Left lung (tissue), 10 donors: Measurements from ENCODE around the gene BLVRB. TPM values are rescaled to one million over a fixed set of nuclear protein-coding genes. Genes with fewer than 3 reads are reported as not detected.
"Not testable (repeated sequence)": the region's sequence is repeated elsewhere in the genome, so short reads cannot be mapped to it uniquely, and the experiment has no call there.

ENCODE experiments used
- ATAC-seq: fragments of 200-7000 bp; cut with Tn5 transposase; one replicate; pipeline ENCODE4 v1.9.1; 2020; ENCODE audit warnings: moderate library complexity
- DNase-seq, 4 donors: peaks; one replicate each; pipeline ENCODE4 v3.0.0-alpha.2; 2013 to 2020
- H3K27ac ChIP-seq, 2 donors: fragments of 200-600 bp; sonication (generic) in 1 of 2; one replicate each; pipeline versions ENCODE4 v1.5.0 to v1.8.0; 2020 to 2021
- H3K27me3 ChIP-seq, 2 donors: fragments of 200-600 bp; sonication (generic) in 1 of 2; one replicate each; pipeline versions ENCODE4 v1.5.0 to v1.8.0; 2020 to 2021
- H3K36me3 ChIP-seq, 2 donors: fragments of 200-600 bp; sonication (generic) in 1 of 2; one replicate each; pipeline versions ENCODE4 v1.5.0 to v1.8.0; 2020 to 2021
- H3K4me1 ChIP-seq, 2 donors: fragments of 200-600 bp; one replicate each; pipeline ENCODE4 v1.8.0; 2021
- H3K4me3 ChIP-seq, 2 donors: fragments of 200-600 bp; sonication (generic) in 1 of 2; one replicate each; pipeline versions ENCODE4 v1.5.0 to v1.8.0; 2020 to 2021; ENCODE audit warnings: mild to moderate bottlenecking in 1 of 2
- H3K9me3 ChIP-seq, 2 donors: fragments of 200-600 bp; sonication (generic) in 1 of 2; one replicate each; pipeline versions ENCODE4 v1.5.0 to v1.8.0; 2020 to 2021
- intact Hi-C, 2 donors: fragments of 100-400 bp; cut with DNase I; formaldehyde crosslinking; loops; one replicate each; pipeline versions ENCODE4 v1.11.2 to v1.14.2; 2022
- polyA plus RNA-seq, 6 donors: library from polyadenylated mRNA; unstranded; fragments of 120-200 nt; gene quantifications; one replicate each; pipeline ENCODE4 v1.2.1, GENCODE V29; 2013; ENCODE audit not compliant: insufficient read length in 6 of 6
- total RNA-seq, 2 donors: library from RNA; stranded (reverse); fragmentation: NEBNext Ultra II Directional; extraction: Animal tissue kit (Norgen Biotek cat#: 25700); gene quantifications; one replicate each; pipeline ENCODE4 v1.2.1, GENCODE V29; 2021
- TF ChIP-seq, protein P1 (sequence below), 2 donors: fragments of 200-600 bp; sonication (generic) in 1 of 2; IDR thresholded peaks; one replicate each; pipeline versions ENCODE4 v1.5.0 to v1.8.0; 2021; ENCODE audit warnings: antibody characterized with exemption in 2 of 2
- donor health status: DM: no; HTN: yes; CAD: no.
- donor health status: DM: no; HTN: no; CAD: no.

Gene BLVRB
- total and polyA plus RNA-seq, 8 donors: 45.1 to 192 (median 62.0) TPM

DNA sequence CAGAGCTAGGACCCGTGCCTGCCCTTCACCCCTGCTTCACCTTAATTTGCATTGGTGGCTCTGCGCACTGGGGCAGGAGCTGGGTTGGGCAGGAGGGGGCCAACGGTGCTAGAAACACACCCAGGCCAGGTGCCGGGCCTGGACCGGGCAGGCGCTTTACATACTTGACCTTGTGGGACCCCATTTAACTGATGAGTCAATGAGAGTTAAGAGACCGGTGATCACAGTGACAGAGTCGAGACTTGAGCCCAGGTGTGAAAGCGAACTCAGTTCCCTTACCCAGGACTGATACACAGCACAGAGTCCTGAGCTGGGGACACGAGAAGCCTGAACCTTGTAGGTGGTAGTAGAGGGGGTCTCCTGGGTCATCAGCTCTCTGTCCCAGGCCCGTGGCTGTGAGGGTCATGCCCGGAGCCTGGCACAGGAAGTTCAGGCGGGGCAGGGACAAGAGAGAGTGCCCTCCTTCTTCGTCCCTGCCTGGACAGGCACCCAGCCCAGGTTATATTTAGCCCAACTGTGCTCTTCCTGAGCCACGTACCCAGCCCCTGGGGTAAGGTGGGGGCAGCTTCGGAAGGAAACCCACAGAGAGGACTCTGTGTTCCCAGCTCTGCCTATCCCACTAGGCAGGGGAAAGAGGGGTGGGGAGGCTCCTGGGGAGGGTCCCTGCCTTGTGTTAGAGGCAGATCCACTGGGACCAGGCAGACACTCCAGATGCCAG, 54.3 kb downstream of the BLVRB start:
- TF ChIP-seq, protein P1, sequence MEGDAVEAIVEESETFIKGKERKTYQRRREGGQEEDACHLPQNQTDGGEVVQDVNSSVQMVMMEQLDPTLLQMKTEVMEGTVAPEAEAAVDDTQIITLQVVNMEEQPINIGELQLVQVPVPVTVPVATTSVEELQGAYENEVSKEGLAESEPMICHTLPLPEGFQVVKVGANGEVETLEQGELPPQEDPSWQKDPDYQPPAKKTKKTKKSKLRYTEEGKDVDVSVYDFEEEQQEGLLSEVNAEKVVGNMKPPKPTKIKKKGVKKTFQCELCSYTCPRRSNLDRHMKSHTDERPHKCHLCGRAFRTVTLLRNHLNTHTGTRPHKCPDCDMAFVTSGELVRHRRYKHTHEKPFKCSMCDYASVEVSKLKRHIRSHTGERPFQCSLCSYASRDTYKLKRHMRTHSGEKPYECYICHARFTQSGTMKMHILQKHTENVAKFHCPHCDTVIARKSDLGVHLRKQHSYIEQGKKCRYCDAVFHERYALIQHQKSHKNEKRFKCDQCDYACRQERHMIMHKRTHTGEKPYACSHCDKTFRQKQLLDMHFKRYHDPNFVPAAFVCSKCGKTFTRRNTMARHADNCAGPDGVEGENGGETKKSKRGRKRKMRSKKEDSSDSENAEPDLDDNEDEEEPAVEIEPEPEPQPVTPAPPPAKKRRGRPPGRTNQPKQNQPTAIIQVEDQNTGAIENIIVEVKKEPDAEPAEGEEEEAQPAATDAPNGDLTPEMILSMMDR (IDR thresholded peaks at IDR 0.05): no peak
- peaks cover 0 to 38% of the 10 kb centered on the region in 2 donors for H3K4me1 ChIP-seq
- DNase-seq: no peak
- peak; percentile 66 for ATAC-seq
- H3K36me3 ChIP-seq: no peaks in the 10 kb centered on the region
- peak overlapping the region; percentile 51 to 55 for H3K27ac ChIP-seq
- intact Hi-C loops: no loop called here
- peak overlapping the region in 1 of 2 donors; percentile 35 for H3K4me3 ChIP-seq
- H3K27me3 ChIP-seq: no peaks in the 10 kb centered on the region
- H3K9me3 ChIP-seq: no peaks in the 10 kb centered on the region

DNA sequence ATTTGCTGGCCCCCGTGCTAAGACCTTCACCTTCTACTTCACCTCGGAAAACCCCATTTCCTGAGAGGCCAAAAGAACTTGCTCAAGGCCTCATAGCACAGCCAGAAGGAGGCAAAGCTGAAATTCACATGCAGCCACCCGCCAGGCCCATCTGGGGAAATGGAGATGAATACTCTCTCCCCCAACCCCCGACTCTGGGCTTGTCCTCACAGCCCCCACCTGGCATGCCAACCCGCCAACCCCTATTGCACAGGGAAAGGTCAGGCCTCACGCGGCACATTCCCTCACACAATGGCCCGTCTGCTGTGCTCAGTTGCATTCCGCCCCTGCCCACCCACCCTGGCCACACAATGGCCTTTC, 55.5 kb downstream of the BLVRB start:
- DNase-seq (no peak), ATAC-seq (no peak)
- H3K4me3 ChIP-seq: no peak overlapping the region
- intact Hi-C loops: no loop called here
- no peaks in the 10 kb centered on the region for H3K9me3 ChIP-seq
- H3K36me3 ChIP-seq: no peaks in the 10 kb centered on the region
- H3K4me1 ChIP-seq: peaks cover 0 to 26% of the 10 kb centered on the region in 2 donors
- no peak overlapping the region for H3K27ac ChIP-seq
- TF ChIP-seq, protein P1 (IDR thresholded peaks at IDR 0.05): no peak
- H3K27me3 ChIP-seq: no peaks in the 10 kb centered on the region

DNA sequence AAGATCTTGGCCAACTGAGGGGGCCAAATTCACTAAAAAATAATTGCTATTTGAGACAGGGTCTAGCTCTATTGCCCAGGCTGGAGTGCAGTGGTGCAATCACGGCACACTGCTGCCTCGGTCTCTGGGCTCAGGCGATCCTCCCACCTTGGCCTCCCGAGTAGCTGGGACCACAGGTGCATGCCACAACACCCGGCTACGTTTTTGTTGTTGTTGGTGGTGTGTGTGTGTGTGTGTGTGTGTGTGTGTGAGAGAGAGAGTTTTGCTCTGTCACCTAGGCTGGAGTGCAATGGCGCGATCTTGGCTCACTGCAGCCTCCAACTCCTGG, 57.0 kb downstream of the BLVRB start:
- ATAC-seq, intact Hi-C loops, H3K36me3 ChIP-seq, DNase-seq, H3K27me3 ChIP-seq, H3K4me3 ChIP-seq, H3K27ac ChIP-seq, H3K9me3 ChIP-seq: not testable (repeated sequence)
- peaks cover 0 to 27% of the 10 kb centered on the region in 2 donors for H3K4me1 ChIP-seq

DNA sequence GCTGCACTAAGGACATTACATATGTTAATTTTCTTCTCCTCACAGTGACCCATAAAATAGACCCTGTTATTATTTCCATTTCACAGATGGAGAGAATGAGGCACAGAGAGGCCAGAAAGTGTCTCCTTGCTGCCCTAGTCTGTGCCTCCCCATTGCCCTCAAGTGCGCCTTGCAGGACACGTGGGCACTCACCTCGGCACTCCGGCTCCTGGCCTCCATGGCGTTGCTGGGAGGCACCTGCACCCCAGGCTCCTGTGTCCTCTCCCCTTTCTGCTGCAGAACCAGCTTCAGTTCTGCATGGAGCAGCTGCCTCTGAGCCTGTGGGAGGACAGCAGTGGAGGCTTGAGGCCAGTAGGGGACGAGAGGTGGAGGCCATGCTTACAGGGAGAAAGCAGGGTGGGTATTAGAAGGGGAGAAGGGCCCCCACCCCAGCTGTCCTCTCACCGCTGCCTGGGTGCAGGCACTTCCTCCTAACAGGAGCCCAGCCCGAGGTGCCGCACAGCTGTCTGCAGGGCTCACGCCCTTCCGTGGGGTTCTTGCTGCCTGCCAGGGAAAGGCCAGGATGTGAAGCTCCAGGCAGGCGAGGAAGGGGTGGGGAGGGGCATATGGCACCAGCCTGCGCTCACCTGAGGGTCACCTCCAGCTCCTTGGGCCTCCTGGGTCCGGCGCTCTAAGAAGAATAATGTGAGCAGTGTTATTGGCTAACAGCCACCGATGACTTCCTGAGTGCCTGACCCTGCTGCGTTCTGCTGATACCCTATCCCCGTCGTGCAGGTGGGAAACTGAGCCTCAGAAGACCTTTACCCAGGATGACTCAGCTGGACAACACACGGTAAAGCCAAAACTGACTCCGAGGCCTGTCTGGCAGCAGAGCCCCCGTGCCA, 57.6 kb downstream of the BLVRB start:
- no peaks in the 10 kb centered on the region for H3K36me3 ChIP-seq
- H3K27me3 ChIP-seq: no peaks in the 10 kb centered on the region
- H3K27ac ChIP-seq: peak overlapping the region in 1 of 2 donors; percentile 18
- no peaks in the 10 kb centered on the region for H3K9me3 ChIP-seq
- TF ChIP-seq, protein P1 (IDR thresholded peaks at IDR 0.05): no peak
- DNase-seq: peak in 1 of 4 donors; percentile 81
- intact Hi-C loops: no loop called here
- no peak for ATAC-seq
- no peak overlapping the region for H3K4me3 ChIP-seq
- H3K4me1 ChIP-seq: peaks cover 3 to 33% of the 10 kb centered on the region in 2 donors

DNA sequence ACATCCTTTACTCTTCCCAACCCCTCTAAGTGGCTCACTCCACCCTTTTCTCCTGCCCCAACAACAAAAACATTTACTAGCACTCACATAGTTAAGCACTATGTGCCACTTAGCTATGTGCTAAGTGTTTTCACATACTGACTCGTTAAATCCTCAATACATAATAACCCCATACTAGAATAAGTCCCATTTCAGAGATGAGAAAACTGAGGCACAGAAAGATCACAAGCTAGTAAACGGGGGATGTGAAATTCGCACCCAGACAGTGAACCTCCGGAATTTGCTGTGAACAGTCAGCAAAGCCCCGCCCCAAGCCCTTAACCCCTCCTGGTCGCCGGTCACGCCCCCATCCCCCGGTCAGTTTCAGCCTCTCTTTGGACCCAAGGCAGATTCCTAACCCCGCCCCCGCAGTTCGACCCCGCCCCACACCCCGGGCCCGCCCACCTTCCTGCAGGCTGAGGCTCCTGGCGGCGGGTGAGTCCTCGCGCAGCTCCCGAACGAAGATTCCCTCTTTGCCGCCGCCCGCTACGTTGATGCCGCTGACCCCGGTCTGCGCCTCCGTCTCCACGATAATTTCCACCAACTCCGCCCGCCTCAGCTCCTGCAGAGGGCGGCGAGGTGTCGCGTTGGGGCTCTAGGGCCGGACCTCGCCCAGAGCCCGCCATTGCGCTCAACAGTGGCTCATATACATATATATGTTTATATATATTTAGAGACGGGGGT, 62.1 kb downstream of the BLVRB start:
- intact Hi-C loops: no loop called here
- peaks cover 0 to 2% of the 10 kb centered on the region in 2 donors for H3K36me3 ChIP-seq
- DNase-seq (peak in 3 of 4 donors; percentile 89 to 97 (median 94)), ATAC-seq (peak; percentile 94)
- TF ChIP-seq, protein P1 (IDR thresholded peaks at IDR 0.05): no peak
- peak overlapping the region; percentile 80 to 89 for H3K27ac ChIP-seq
- H3K4me1 ChIP-seq: peaks cover 3 to 33% of the 10 kb centered on the region in 2 donors
- H3K9me3 ChIP-seq: no peaks in the 10 kb centered on the region
- H3K27me3 ChIP-seq: no peaks in the 10 kb centered on the region
- H3K4me3 ChIP-seq: peak overlapping the region; percentile 66 to 69
